ENCODE results near the gene ARFRP1. TPM values are rescaled to one million over a fixed set of nuclear protein-coding genes. Genes with fewer than 3 reads are reported as not detected.

Gene ARFRP1
- total and polyA plus RNA-seq, 2 of the 13 experiments (the other 11 are each of a cell fraction or from before 2014, with no cell fraction given): 32.0 to 51.1 TPM

- TF ChIP-seq HMGXB4 (CRISPR knock-in tag; IDR thresholded peaks at IDR 0.05; ENCODE audit: borderline replicate concordance in 1 of 2, low read depth in 1 of 2) (0 out of 4 replicates have a peak, but pooled peaks of 1 of the 2 experiments have one; percentile 20), ZNF263 (CRISPR knock-in tag; IDR thresholded peaks at IDR 0.05) (peak; percentile 50; the same call in 1 of the 2 replicates), MED1 (CRISPR knock-in tag; IDR thresholded peaks at IDR 0.05) (peak; percentile 41; the same call in 1 of the 2 replicates), ARID2 (CRISPR knock-in tag; IDR thresholded peaks at IDR 0.05; ENCODE audit: borderline replicate concordance) (0 out of 2 replicates have a peak, but pooled peaks have one; percentile 7), BRCA1 (CRISPR knock-in tag; IDR thresholded peaks at IDR 0.05) (no peak), TGIF2 (CRISPR knock-in tag; IDR thresholded peaks at IDR 0.05) (no peak), SETDB1 (CRISPR knock-in tag; IDR thresholded peaks at IDR 0.05; ENCODE audit: borderline replicate concordance) (no peak), SNAPC2 (CRISPR knock-in tag; IDR thresholded peaks at IDR 0.05) (no peak), ZNF414 (CRISPR knock-in tag; IDR thresholded peaks at IDR 0.05) (peak; percentile 50; the same call in 1 of the 2 replicates), POLR2AphosphoS2 (IDR thresholded peaks at IDR 0.05; ENCODE audit: low read depth, low read length) (no peak), ZFP62 (CRISPR knock-in tag; IDR thresholded peaks at IDR 0.05) (no peak), HNF1B (CRISPR knock-in tag; IDR thresholded peaks at IDR 0.05) (no peak), POLR2G (IDR thresholded peaks at IDR 0.05; ENCODE audit: low read depth, low read length) (no peak), JUND (CRISPR knock-in tag; IDR thresholded peaks at IDR 0.05) (no peak), ZNF577 (CRISPR knock-in tag; IDR thresholded peaks at IDR 0.05; ENCODE audit: borderline replicate concordance, low read depth) (no peak), PRDM15 (CRISPR knock-in tag; IDR thresholded peaks at IDR 0.05) (0 out of 2 replicates have a peak, but pooled peaks have one; percentile 22), ZNF816 (CRISPR knock-in tag; IDR thresholded peaks at IDR 0.05; ENCODE audit: borderline replicate concordance) (no peak), ZNF660 (CRISPR knock-in tag; IDR thresholded peaks at IDR 0.05; ENCODE audit: borderline replicate concordance, low read depth) (no peak), PRMT3 (CRISPR knock-in tag; IDR thresholded peaks at IDR 0.05; ENCODE audit: borderline replicate concordance, low read depth) (no peak; the same call in 1 of the 2 replicates), RCOR2 (CRISPR knock-in tag; IDR thresholded peaks at IDR 0.05) (no peak), HNRNPH1 (optimal IDR thresholded peaks at IDR 0.05; ENCODE audit: low read depth, low read length) (no peak)
Observed at GRCh38 chr20:63652192-63652980, 55.4 kb downstream of the ARFRP1 start (continued).
